WTC11 (cell line): ENCODE measurements around the gene ARG1. TPM values are rescaled to one million over a fixed set of nuclear protein-coding genes. Genes with fewer than 3 reads are reported as not detected.

Experiments
- ATAC-seq: fragments of 200-7000 bp; cut with Tn5 transposase; 2 replicates; pipeline ENCODE4 v1.10.0; 2021; ENCODE audit warnings: mild to moderate bottlenecking, moderate library complexity
- CTCF ChIA-PET: fragments of 300-600 bp; sonication (Branson Sonifier 250); formaldehyde crosslinking; loops from one replicate; lab custom pipeline; 2021; ENCODE audit warnings: antibody characterized with exemption; lab: Charles Lee
- POLR2A ChIA-PET: fragments of 350-600 bp; sonication (Branson Sonifier 250); formaldehyde crosslinking; loops from one replicate; lab custom pipeline; 2021; ENCODE audit warnings: antibody characterized with exemption; lab: Charles Lee
- DNase-seq: peaks from one replicate; pipeline ENCODE4 v3.0.0; 2021; ENCODE audit warnings: low spot score
- H3K27ac Mint-ChIP-seq: 2 replicates; pipeline ENCODE4 v1.8.0; 2021; ENCODE audit warnings: mixed read lengths
- H3K27me3 Mint-ChIP-seq: 2 replicates; pipeline ENCODE4 v1.8.0; 2021; ENCODE audit warnings: low read depth, mild to moderate bottlenecking, moderate library complexity, mixed read lengths
- H3K36me3 Mint-ChIP-seq: 2 replicates; pipeline ENCODE4 v1.8.0; 2021; ENCODE audit warnings: mixed read lengths
- H3K4me1 Mint-ChIP-seq: 2 replicates; pipeline ENCODE4 v1.8.0; 2022; ENCODE audit warnings: mixed read lengths
- H3K4me3 Mint-ChIP-seq: 2 replicates; pipeline ENCODE4 v1.8.0; 2021; ENCODE audit warnings: mild to moderate bottlenecking, moderate library complexity, mixed read lengths
- H3K9me3 Mint-ChIP-seq: 2 replicates; pipeline ENCODE4 v1.8.0; 2021; ENCODE audit warnings: mixed read lengths
- ATF1 ChIP-seq: sonication (generic); formaldehyde crosslinking; IDR thresholded peaks from 2 replicates; pipeline ENCODE4 v1.8.1; 2023; ENCODE audit warnings: mild to moderate bottlenecking, moderate library complexity, missing genetic modification reagents
- ATF6 ChIP-seq: sonication (generic); formaldehyde crosslinking; IDR thresholded peaks from 2 replicates; pipeline ENCODE4 v1.8.1; 2023; ENCODE audit warnings: mild to moderate bottlenecking, missing genetic modification reagents
- CREB1 ChIP-seq: sonication (generic); formaldehyde crosslinking; IDR thresholded peaks from 2 replicates; pipeline ENCODE4 v1.8.0; 2023; ENCODE audit warnings: mild to moderate bottlenecking, missing genetic modification reagents
- E2F1 ChIP-seq: sonication (generic); formaldehyde crosslinking; IDR thresholded peaks from 2 replicates; pipeline ENCODE4 v1.8.0; 2022; ENCODE audit warnings: mild to moderate bottlenecking, missing genetic modification reagents
- ELF4 ChIP-seq: sonication (generic); formaldehyde crosslinking; IDR thresholded peaks from 2 replicates; pipeline ENCODE4 v1.8.1; 2022; ENCODE audit warnings: low read depth, mild to moderate bottlenecking, moderate library complexity, missing genetic modification reagents
- HMGA2 ChIP-seq: fragments of 250-450 bp; sonication (Bioruptor Pico); IDR thresholded peaks from 2 replicates; pipeline ENCODE4 v1.4.0; 2021; ENCODE audit warnings: mild to moderate bottlenecking, moderate library complexity
- IRF1 ChIP-seq: sonication (generic); formaldehyde crosslinking; IDR thresholded peaks from 2 replicates; pipeline ENCODE4 v1.8.0; 2023; ENCODE audit warnings: missing genetic modification reagents
- MLX ChIP-seq: sonication (generic); formaldehyde crosslinking; IDR thresholded peaks from 2 replicates; pipeline ENCODE4 v1.8.1; 2023; ENCODE audit warnings: mild to moderate bottlenecking, missing genetic modification reagents, moderate library complexity
- NFATC4 ChIP-seq: fragments of 250-450 bp; sonication (Bioruptor Pico); IDR thresholded peaks from 2 replicates; pipeline ENCODE4 v1.9.0; 2021; ENCODE audit warnings: mild to moderate bottlenecking
- NR1H2 ChIP-seq: sonication (generic); formaldehyde crosslinking; IDR thresholded peaks from 2 replicates; pipeline ENCODE4 v1.9.0; 2021; ENCODE audit warnings: mild to moderate bottlenecking, moderate library complexity, missing genetic modification reagents
- PRDM15 ChIP-seq: sonication (generic); formaldehyde crosslinking; IDR thresholded peaks from 2 replicates; pipeline ENCODE4 v1.8.0; 2022; ENCODE audit warnings: missing genetic modification reagents
- PREB ChIP-seq: sonication (generic); formaldehyde crosslinking; IDR thresholded peaks from 2 replicates; pipeline ENCODE4 v1.8.1; 2022; ENCODE audit warnings: mild to moderate bottlenecking, missing genetic modification reagents, moderate library complexity, borderline replicate concordance
- SOX15 ChIP-seq: fragments of 250-450 bp; sonication (Bioruptor Pico); IDR thresholded peaks from 2 replicates; pipeline ENCODE4 v1.9.0; 2021; ENCODE audit warnings: mild to moderate bottlenecking
- ZNF121 ChIP-seq: sonication (generic); formaldehyde crosslinking; IDR thresholded peaks from 2 replicates; pipeline ENCODE4 v1.8.0; 2023; ENCODE audit warnings: missing genetic modification reagents
- ZNF396 ChIP-seq: fragments of 250-450 bp; sonication (Bioruptor Pico); IDR thresholded peaks from 2 replicates; pipeline ENCODE4 v1.8.0; 2021; ENCODE audit warnings: mild to moderate bottlenecking, moderate library complexity, borderline replicate concordance
- ZSCAN18 ChIP-seq: fragments of 250-450 bp; sonication (Bioruptor Pico); IDR thresholded peaks from 2 replicates; pipeline ENCODE4 v2.1.2; 2022; ENCODE audit warnings: mild to moderate bottlenecking, moderate library complexity
- total RNA-seq: library from RNA; stranded (reverse); gene quantifications from 3 replicates; pipeline ENCODE4 v1.2.3, GENCODE V29; 2021

Gene ARG1
- total RNA-seq, 1 experiment from 2014 or later = 0.15 TPM

GRCh38 chr6:131628726-131629125 is 55.7 kb downstream of the ARG1 start:
- H3K4me3 Mint-ChIP-seq = no peak overlapping the region

More at GRCh38 chr6:131628726-131629125, 55.7 kb downstream of the ARG1 start:
- POLR2A ChIA-PET = interaction anchor here (1.3 to 1.4 kb wide), 3 partner anchors 10 to 323 kb away, joined by 3 to 4 read pairs (median 3); partner anchors contain the start of gene CCN2
- ATAC-seq (no peak), DNase-seq (no peak)
- Mint-ChIP-seq H3K4me1 (peaks cover 13% of the 10 kb centered on the region), H3K9me3 (no peaks in the 10 kb centered on the region), H3K36me3 (peaks cover 3% of the 10 kb centered on the region; the same call in 1 of the 2 replicates), H3K27ac (no peak overlapping the region), H3K27me3 (peaks cover 26% of the 10 kb centered on the region)
- CTCF ChIA-PET = interaction anchor here (0.6 to 2.3 kb wide), 63 partner anchors 9 to 1033 kb away, joined by 3 to 57 read pairs (median 5); partner anchors contain the start of genes ARG1 and ENPP3
- TF ChIP-seq PREB (CRISPR knock-in tag) = no peak
- no peak for TF ChIP-seq ATF1 (CRISPR knock-in tag)
- no peak for TF ChIP-seq ZNF121 (CRISPR knock-in tag)
- no peak for TF ChIP-seq SOX15 (CRISPR knock-in tag)
- no peak for TF ChIP-seq ELF4 (CRISPR knock-in tag)
- no peak for TF ChIP-seq PRDM15 (CRISPR knock-in tag)
- no peak for TF ChIP-seq E2F1 (CRISPR knock-in tag)
- no peak for TF ChIP-seq ZSCAN18
- TF ChIP-seq ZNF396 (CRISPR knock-in tag) = no peak
- no peak for TF ChIP-seq IRF1
- TF ChIP-seq ATF6 (CRISPR knock-in tag) = no peak
- no peak for TF ChIP-seq MLX (CRISPR knock-in tag)
- TF ChIP-seq NFATC4 (CRISPR knock-in tag) = no peak
- TF ChIP-seq CREB1 = no peak
- no peak for TF ChIP-seq HMGA2 (CRISPR knock-in tag)
- TF ChIP-seq NR1H2 (CRISPR knock-in tag) = no peak
